Lower leg skin (tissue), 3 donors: ENCODE results near the gene ERICH3.

ENCODE experiments used
- POLR2A ChIP-seq, 2 donors: fragments of 450-650 bp; IDR thresholded peaks; one replicate each; pipeline ENCODE4 v1.6.1; 2016 to 2017; ENCODE audit warnings: antibody characterized with exemption in 2 of 2, mild to moderate bottlenecking in 1 of 2, moderate library complexity in 1 of 2
- TF ChIP-seq, protein P1 (sequence below), 3 donors: fragments of 450-650 bp; IDR thresholded peaks; one replicate each; pipeline ENCODE4 v1.5.1; 2016; ENCODE audit warnings: antibody characterized with exemption in 3 of 3, mild to moderate bottlenecking in 3 of 3, moderate library complexity in 2 of 3

DNA sequence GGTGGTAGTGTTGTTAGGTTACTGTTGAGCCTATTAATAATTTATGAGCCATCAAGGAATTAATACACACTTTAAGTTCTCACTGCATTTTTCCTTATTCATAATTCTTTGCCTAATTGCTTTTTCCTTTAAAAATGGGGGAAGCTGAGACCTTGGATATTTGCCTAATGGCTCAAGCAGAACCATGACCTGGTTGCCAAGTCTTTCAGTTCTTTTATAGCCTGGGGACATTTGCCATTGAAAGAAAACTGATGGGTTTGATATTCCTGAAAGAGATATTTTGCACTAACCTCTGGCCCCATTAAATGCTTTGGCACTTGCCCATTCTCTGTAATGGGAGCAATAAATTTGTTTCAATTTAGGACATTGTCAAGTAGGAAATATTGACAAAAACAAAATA lies 142.7 kb downstream of the ERICH3 start:
- TF ChIP-seq, protein P1, sequence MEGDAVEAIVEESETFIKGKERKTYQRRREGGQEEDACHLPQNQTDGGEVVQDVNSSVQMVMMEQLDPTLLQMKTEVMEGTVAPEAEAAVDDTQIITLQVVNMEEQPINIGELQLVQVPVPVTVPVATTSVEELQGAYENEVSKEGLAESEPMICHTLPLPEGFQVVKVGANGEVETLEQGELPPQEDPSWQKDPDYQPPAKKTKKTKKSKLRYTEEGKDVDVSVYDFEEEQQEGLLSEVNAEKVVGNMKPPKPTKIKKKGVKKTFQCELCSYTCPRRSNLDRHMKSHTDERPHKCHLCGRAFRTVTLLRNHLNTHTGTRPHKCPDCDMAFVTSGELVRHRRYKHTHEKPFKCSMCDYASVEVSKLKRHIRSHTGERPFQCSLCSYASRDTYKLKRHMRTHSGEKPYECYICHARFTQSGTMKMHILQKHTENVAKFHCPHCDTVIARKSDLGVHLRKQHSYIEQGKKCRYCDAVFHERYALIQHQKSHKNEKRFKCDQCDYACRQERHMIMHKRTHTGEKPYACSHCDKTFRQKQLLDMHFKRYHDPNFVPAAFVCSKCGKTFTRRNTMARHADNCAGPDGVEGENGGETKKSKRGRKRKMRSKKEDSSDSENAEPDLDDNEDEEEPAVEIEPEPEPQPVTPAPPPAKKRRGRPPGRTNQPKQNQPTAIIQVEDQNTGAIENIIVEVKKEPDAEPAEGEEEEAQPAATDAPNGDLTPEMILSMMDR (IDR thresholded peaks at IDR 0.05) = no peak
- TF ChIP-seq POLR2A (IDR thresholded peaks at IDR 0.05) = no peak
